ENCODE results near the gene NHS.

Gene NHS

GRCh38 chrX:17597836-17598439, 222.9 kb downstream of the NHS start:
- H3K9me3 ChIP-seq (ENCODE audit: control insufficient read depth, low read length): no peaks in the 10 kb centered on the region
- H3K4me1 ChIP-seq (ENCODE audit: control insufficient read depth, insufficient read depth, low read length): peaks cover 20% of the 10 kb centered on the region
- H3K36me3 ChIP-seq (ENCODE audit: control insufficient read depth, insufficient read depth, low read length): no peaks in the 10 kb centered on the region
- H3K9ac ChIP-seq (ENCODE audit: low read length): no peak overlapping the region
- H3K27me3 ChIP-seq (ENCODE audit: control insufficient read depth, insufficient read depth, low read length): no peaks in the 10 kb centered on the region
- H3K4me3 ChIP-seq (ENCODE audit: low read length): no peak overlapping the region

- no peaks in the 10 kb centered on the region for H3K27me3 ChIP-seq (ENCODE audit: control insufficient read depth, insufficient read depth, low read length)
- H3K9ac ChIP-seq (ENCODE audit: low read length): no peak overlapping the region
- no peak overlapping the region for H3K4me3 ChIP-seq (ENCODE audit: low read length)
- H3K36me3 ChIP-seq (ENCODE audit: control insufficient read depth, insufficient read depth, low read length): no peaks in the 10 kb centered on the region
- no peaks in the 10 kb centered on the region for H3K9me3 ChIP-seq (ENCODE audit: control insufficient read depth, low read length)
- peaks cover 9% of the 10 kb centered on the region for H3K4me1 ChIP-seq (ENCODE audit: control insufficient read depth, insufficient read depth, low read length)
These were observed 226.6 kb downstream of the NHS start for GRCh38 chrX:17601441-17602200.

GRCh38 chrX:17602245-17602644, 227.2 kb downstream of the NHS start:
- Histone ChIP-seq H3K27me3 (ENCODE audit: control insufficient read depth, insufficient read depth, low read length) (no peaks in the 10 kb centered on the region), H3K4me1 (ENCODE audit: control insufficient read depth, insufficient read depth, low read length) (peaks cover 9% of the 10 kb centered on the region), H3K9me3 (ENCODE audit: control insufficient read depth, low read length) (no peaks in the 10 kb centered on the region), H3K9ac (ENCODE audit: low read length) (no peak overlapping the region), H3K4me3 (ENCODE audit: low read length) (no peak overlapping the region), H3K36me3 (ENCODE audit: control insufficient read depth, insufficient read depth, low read length) (no peaks in the 10 kb centered on the region)

- Histone ChIP-seq H3K9me3 (ENCODE audit: control insufficient read depth, low read length) (no peaks in the 10 kb centered on the region), H3K36me3 (ENCODE audit: control insufficient read depth, insufficient read depth, low read length) (no peaks in the 10 kb centered on the region), H3K27me3 (ENCODE audit: control insufficient read depth, insufficient read depth, low read length) (no peaks in the 10 kb centered on the region), H3K4me1 (ENCODE audit: control insufficient read depth, insufficient read depth, low read length) (peaks cover 4% of the 10 kb centered on the region), H3K4me3 (ENCODE audit: low read length) (no peak overlapping the region), H3K9ac (ENCODE audit: low read length) (no peak overlapping the region)
These were observed 228.2 kb downstream of the NHS start for GRCh38 chrX:17603196-17603595.

- H3K36me3 ChIP-seq (ENCODE audit: control insufficient read depth, insufficient read depth, low read length): no peaks in the 10 kb centered on the region
- H3K4me1 ChIP-seq (ENCODE audit: control insufficient read depth, insufficient read depth, low read length): no peaks in the 10 kb centered on the region
- H3K27me3 ChIP-seq (ENCODE audit: control insufficient read depth, insufficient read depth, low read length): no peaks in the 10 kb centered on the region
- H3K4me3 ChIP-seq (ENCODE audit: low read length): no peak overlapping the region
- no peak overlapping the region for H3K9ac ChIP-seq (ENCODE audit: low read length)
- no peaks in the 10 kb centered on the region for H3K9me3 ChIP-seq (ENCODE audit: control insufficient read depth, low read length)
These were observed 230.7 kb downstream of the NHS start for GRCh38 chrX:17605676-17606075.

- Histone ChIP-seq H3K4me3 (ENCODE audit: low read length) (no peak overlapping the region), H3K4me1 (ENCODE audit: control insufficient read depth, insufficient read depth, low read length) (no peaks in the 10 kb centered on the region), H3K36me3 (ENCODE audit: control insufficient read depth, insufficient read depth, low read length) (no peaks in the 10 kb centered on the region), H3K9ac (ENCODE audit: low read length) (no peak overlapping the region), H3K27me3 (ENCODE audit: control insufficient read depth, insufficient read depth, low read length) (no peaks in the 10 kb centered on the region), H3K9me3 (ENCODE audit: control insufficient read depth, low read length) (no peaks in the 10 kb centered on the region)
These were observed 231.2 kb downstream of the NHS start for GRCh38 chrX:17606231-17606630.

GRCh38 chrX:17608888-17609287, 233.9 kb downstream of the NHS start:
- H3K36me3 ChIP-seq (ENCODE audit: control insufficient read depth, insufficient read depth, low read length): no peaks in the 10 kb centered on the region
- no peaks in the 10 kb centered on the region for H3K9me3 ChIP-seq (ENCODE audit: control insufficient read depth, low read length)
- no peaks in the 10 kb centered on the region for H3K4me1 ChIP-seq (ENCODE audit: control insufficient read depth, insufficient read depth, low read length)
- no peak overlapping the region for H3K9ac ChIP-seq (ENCODE audit: low read length)
- H3K27me3 ChIP-seq (ENCODE audit: control insufficient read depth, insufficient read depth, low read length): no peaks in the 10 kb centered on the region
- H3K4me3 ChIP-seq (ENCODE audit: low read length): no peak overlapping the region

- Histone ChIP-seq H3K9ac (ENCODE audit: low read length) (no peak overlapping the region), H3K4me3 (ENCODE audit: low read length) (no peak overlapping the region), H3K36me3 (ENCODE audit: control insufficient read depth, insufficient read depth, low read length) (no peaks in the 10 kb centered on the region), H3K27me3 (ENCODE audit: control insufficient read depth, insufficient read depth, low read length) (no peaks in the 10 kb centered on the region), H3K9me3 (ENCODE audit: control insufficient read depth, low read length) (no peaks in the 10 kb centered on the region), H3K4me1 (ENCODE audit: control insufficient read depth, insufficient read depth, low read length) (no peaks in the 10 kb centered on the region)
These were observed 235.8 kb downstream of the NHS start for GRCh38 chrX:17610788-17611187.

GRCh38 chrX:17613979-17614588, 239.1 kb downstream of the NHS start:
- Histone ChIP-seq H3K9me3 (ENCODE audit: control insufficient read depth, low read length) (no peaks in the 10 kb centered on the region), H3K27me3 (ENCODE audit: control insufficient read depth, insufficient read depth, low read length) (no peaks in the 10 kb centered on the region), H3K4me3 (ENCODE audit: low read length) (no peak overlapping the region), H3K4me1 (ENCODE audit: control insufficient read depth, insufficient read depth, low read length) (no peaks in the 10 kb centered on the region), H3K9ac (ENCODE audit: low read length) (no peak overlapping the region), H3K36me3 (ENCODE audit: control insufficient read depth, insufficient read depth, low read length) (no peaks in the 10 kb centered on the region)

GRCh38 chrX:17616936-17617335, 241.9 kb downstream of the NHS start:
- Histone ChIP-seq H3K9me3 (ENCODE audit: control insufficient read depth, low read length) (no peaks in the 10 kb centered on the region), H3K4me1 (ENCODE audit: control insufficient read depth, insufficient read depth, low read length) (no peaks in the 10 kb centered on the region), H3K9ac (ENCODE audit: low read length) (no peak overlapping the region), H3K4me3 (ENCODE audit: low read length) (no peak overlapping the region), H3K36me3 (ENCODE audit: control insufficient read depth, insufficient read depth, low read length) (no peaks in the 10 kb centered on the region), H3K27me3 (ENCODE audit: control insufficient read depth, insufficient read depth, low read length) (no peaks in the 10 kb centered on the region)

GRCh38 chrX:17617806-17618205, 242.8 kb downstream of the NHS start:
- Histone ChIP-seq H3K9ac (ENCODE audit: low read length) (no peak overlapping the region), H3K4me1 (ENCODE audit: control insufficient read depth, insufficient read depth, low read length) (no peaks in the 10 kb centered on the region), H3K27me3 (ENCODE audit: control insufficient read depth, insufficient read depth, low read length) (no peaks in the 10 kb centered on the region), H3K9me3 (ENCODE audit: control insufficient read depth, low read length) (no peaks in the 10 kb centered on the region), H3K4me3 (ENCODE audit: low read length) (no peak overlapping the region), H3K36me3 (ENCODE audit: control insufficient read depth, insufficient read depth, low read length) (no peaks in the 10 kb centered on the region)

GRCh38 chrX:17621566-17622270, 246.7 kb downstream of the NHS start:
- Histone ChIP-seq H3K9ac (ENCODE audit: low read length) (no peak overlapping the region), H3K4me3 (ENCODE audit: low read length) (no peak overlapping the region), H3K27me3 (ENCODE audit: control insufficient read depth, insufficient read depth, low read length) (no peaks in the 10 kb centered on the region), H3K4me1 (ENCODE audit: control insufficient read depth, insufficient read depth, low read length) (no peaks in the 10 kb centered on the region), H3K9me3 (ENCODE audit: control insufficient read depth, low read length) (no peaks in the 10 kb centered on the region), H3K36me3 (ENCODE audit: control insufficient read depth, insufficient read depth, low read length) (no peaks in the 10 kb centered on the region)
